CD4-positive, alpha-beta T cell treated with Interleukin-4 for 4 hours (primary cell): ENCODE results near the gene SLC15A5.

Experiments used
- DNase-seq: peaks from one replicate; pipeline ENCODE4 v3.0.0-alpha.2; 2020

Gene SLC15A5

DNA sequence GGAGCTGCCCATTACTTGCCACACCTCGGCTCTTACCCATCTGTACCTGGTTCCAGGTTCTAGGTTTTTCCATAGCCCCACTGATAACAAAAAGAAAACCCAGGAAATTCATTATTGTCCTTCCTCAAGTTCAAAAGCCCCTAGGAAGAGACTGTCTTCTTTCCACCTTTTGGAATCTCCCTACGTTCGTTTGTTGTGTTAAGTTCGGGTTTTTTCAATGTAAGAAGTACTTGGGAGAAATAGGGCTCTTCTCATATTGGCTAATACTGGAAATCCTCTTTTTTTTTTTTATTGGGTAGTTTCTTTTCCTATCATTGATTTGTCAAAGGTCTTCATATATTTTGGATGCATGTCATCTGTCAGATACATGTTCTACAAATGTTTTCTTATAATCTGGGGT lies 17.3 kb downstream of the SLC15A5 start:
- DNase-seq, result no peak

DNA sequence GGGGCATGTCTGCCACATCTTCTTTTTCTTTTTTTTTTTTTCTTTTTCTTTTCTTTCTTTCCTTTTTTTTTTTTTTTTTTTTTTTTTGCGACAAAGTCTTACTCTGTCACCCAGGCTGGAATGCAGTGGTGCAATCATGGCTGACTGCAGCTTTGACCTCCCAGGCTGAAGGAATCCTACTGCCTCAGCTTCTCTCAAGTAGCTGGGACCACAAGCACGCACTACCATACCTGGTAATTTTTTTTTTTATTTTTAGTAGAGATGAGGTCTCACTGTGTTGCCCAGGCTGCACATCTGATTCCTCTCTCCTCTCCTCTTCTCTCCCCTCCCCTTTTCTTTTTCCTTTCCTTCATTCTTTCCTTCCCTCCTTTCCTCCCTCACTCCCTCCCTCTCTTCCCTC lies 18.5 kb downstream of the SLC15A5 start:
- DNase-seq, result no peak

DNA sequence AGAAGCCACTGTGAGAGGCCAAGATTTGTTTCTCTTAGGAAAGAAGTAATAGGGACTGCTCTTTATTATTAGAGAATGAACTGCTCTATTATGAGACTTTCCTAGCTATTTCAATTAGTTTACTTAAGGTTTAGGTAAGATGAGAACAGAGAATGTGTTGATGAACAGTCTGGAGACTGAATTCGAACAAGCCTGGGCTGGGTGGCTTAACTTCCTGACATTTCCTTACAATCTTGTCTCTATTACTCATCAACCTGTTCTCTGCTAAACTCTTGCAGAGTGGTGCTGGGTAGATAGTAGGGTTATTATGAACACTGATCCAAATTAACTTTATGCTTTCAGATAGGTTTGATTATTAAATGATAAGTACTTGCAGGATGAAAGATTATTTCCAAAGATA lies 31.2 kb downstream of the SLC15A5 start:
- DNase-seq, result no peak

DNA sequence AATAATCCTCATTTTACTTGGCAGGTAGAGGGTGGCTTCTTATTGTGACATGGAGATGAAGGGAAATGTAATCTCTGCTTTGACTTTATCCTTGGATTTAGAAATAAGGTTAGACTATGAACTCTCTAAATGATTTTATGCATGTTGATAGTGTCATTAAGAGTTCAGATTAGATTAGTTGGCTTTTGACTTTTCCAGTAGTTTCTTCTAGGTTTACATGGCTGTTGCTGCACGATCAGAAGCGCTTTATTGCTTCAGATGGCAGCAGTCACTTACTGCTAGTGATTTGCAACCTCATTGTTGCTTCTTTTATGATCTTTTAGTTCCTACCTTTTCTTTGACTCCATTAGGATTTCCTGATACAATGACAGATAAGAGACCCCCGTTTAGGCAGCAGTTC lies 32.3 kb downstream of the SLC15A5 start:
- no peak for DNase-seq

DNA sequence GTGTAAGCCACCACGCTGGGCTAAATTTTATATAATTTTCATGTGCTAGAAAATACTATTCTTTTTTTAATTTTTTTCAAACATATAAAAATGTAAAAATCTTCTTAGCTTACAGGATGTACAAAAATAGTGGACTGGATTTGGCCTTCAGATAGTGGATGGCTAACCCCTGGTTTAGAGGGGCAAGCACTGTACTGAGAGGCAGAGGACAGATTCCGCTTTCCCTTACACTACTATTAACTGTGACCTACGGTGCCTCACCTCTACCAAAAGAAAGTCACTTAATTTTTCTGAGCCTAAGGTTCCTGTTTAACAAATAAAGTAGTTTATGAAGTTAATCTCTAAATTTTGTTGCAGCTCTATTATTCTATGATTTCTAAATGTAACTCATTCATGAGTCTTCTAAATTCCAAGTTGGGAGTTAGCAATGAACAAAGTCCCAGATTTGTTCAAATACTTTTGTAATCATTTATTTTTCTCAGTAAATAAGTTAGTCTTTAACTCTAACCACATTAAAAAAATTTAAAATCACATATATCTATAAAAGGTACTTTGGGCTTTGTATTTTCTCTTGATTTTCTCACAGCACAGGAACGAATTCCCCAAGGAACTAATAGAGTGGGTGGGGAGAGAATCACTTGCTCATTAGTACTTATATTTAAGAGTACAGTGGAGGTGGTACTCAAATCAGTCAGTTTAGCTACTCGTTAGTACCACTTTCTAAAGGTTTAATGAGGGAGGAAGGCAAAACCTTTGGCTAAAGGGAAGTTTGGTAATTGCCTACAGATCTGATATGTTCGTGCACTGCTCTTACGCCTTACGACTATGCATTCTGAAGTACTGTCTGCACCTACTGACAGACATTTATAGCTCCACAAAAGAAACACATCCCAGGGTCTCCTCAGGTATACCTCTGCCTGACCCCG lies 33.7 kb downstream of the SLC15A5 start:
- no peak for DNase-seq

DNA sequence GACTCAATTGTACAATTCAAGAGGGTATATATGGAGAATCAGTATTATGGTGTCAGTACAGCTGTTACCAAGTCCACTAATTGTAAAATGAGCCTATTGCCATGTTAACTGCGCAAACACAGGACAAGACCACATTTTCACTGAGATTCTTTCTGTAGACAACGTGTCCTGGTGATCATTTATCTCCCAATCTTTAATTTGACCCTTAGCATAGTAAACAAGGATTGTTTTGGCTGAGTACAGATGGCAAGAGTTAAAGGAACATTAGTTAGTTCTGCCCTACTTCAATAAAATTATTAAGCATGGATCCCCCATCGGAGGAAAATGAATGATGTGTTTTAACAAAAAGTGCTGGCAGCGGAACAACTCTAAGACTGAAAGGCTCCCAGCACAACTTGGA lies 36.1 kb downstream of the SLC15A5 start:
- no peak for DNase-seq

DNA sequence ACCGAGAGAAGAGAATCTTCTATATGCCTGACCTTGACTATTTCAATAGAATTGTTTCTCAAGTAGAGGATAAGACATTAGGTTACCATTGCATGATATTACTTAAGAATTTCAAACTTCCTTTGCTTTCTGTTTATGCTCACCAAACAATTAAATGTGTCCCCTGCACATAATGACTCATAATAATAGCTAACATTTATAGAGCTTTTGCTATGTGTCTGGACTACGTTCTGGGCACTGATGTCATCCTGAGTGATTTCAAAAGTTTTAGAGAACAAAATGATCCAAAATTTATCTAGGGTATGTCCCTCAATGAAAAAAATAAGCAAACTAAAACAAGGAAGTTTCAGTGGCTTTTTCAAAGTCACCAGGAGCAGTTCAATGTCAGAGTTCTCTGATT lies 38.8 kb downstream of the SLC15A5 start:
- no peak for DNase-seq

DNA sequence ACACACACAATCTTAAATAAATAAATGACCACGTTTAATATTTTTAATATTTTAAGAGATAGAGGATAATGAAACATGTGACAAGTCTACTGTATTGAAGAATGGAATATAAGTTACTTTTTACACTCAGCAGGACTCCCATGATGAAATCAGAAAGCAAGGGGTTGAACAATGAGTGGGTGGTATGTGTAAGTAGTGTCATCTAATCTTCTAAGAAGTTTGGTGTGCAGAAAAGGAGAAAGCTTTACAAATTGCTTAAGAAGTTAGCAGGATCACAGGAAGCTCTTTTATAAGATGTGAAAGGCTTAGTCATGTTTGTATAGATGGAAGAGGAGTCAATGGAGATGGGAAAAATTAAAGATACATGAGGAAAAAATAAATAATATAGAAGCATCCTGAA lies 47.8 kb downstream of the SLC15A5 start:
- no peak for DNase-seq

DNA sequence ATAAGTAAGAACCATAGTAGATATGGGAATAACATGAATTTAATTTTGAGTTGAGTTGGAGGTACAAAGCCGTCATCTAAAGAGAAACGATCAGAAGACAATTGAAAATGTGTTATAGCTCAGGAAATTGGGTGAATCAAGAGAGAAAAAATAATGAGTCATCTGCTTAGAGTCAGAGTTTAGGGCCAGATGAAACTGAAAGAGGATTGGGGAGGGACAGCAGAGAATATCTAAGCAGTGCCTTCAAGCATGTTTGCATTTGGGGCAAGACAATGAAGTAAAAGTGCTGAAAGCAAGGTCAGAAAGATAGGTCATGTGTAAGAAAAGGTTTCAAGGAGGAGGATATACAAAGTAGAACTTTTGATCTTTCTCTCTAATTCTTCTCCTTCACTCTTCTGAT lies 49.4 kb downstream of the SLC15A5 start:
- DNase-seq, result no peak

DNA sequence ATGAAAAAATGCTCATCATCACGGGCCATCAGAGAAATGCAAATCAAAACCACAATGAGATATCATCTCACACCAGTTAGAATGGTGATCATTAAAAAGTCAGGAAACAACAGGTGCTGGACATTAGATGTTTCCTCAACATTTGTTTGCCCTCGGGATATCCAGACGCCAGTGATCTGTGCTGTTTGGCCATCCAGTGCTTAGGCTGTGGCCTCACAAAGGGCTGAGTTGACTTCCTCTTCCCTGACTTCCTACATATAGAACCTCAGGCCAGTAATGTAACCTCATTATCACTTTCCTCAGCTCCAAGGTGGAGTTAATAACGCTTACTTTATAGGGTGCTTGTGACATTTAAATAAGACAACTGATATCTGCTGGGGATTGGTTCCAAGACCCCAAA lies 51.8 kb downstream of the SLC15A5 start:
- DNase-seq, result no peak

DNA sequence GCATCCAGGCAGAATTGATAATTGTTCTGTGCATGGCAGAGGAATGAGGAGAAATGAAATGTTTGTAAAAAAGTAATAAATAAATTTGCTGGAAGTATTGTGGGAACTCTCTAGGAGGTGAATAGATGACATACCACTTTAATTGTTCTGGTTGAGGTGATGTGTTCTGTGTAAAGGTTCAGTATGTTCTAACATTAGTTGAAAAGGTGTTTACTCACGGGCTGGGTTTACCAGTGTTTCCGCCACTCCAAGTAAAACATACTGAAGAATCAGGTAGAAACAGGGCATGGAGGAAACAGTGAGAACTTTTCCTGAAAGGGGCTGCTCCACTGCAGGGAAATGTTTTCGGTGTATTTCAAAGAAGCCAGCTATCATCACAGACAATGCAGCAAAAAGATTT lies 53.3 kb downstream of the SLC15A5 start:
- DNase-seq, result no peak

DNA sequence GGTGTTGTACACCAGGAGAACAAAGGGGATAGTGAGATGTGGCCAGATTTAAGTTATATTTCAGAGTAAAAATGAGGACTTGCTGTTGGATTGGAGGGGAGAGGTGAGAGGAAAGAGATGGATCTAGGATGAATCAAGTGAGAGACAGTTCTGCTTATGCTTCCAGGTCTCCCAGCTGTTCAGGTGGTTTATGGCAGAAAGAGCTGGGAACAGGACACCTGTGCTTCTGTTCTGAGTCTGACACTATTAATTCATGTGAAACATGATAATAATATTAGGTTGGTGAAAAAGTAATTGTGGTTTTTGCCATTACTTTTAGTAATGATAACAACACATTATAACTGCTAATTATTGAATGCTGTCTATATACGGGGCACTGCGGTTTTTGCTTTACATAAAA lies 55.7 kb downstream of the SLC15A5 start:
- DNase-seq, result no peak

DNA sequence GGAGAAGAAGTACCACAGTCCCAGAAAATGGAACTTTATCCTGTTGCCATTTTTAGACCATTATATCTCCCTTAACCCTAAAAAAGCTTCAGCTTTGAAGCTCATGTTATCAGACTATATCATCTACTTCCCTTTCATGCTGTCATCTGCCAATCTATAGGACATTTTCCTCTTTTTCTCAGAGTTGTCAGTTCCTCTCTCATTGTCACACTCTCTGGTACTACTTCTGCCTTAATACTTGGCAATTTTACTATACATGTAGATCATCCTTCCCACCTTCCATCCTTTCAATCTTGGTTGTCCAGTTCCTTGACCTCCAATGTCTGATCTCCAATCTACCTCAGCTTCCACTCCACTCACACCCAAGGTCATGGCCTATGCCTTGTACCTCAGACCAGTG lies 57.4 kb downstream of the SLC15A5 start:
- no peak for DNase-seq

DNA sequence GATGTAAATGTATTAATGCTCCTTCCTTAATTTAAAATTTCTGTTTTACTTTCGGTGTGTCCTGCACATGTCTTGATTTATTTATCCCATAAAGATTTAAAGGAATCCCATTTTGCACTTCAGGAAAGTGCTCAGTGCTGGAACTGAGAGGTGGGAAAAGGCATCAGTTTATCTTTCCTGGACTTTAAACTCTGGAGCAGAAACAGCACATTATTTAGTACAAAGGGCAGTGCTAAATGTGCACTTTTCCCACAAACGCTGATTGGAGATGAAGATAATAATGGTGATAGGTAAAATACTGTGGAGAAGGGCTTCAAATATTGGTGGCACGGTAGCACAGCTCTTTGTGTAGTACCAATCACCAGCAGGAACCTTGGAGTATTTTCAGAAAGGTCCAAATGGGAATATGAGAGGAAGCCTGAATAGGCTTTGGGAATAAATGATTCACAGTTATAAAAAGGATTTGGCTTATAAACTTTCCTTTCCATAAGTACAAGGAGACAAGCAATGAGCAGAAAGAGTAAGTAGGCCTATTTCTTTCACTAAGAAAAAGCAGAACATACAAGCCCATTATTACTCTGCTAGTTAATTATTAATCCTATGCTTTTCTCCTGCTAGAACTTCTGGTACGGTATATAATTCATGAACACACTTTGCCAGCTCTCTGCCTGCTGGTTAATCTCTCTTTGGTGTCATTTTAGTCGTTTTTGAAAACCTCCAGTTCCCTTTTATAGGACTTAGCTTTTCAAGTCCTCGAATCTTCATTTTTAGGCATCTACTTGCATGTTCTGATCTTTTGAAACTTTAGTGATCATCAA lies 58.3 kb downstream of the SLC15A5 start:
- DNase-seq, result no peak

DNA sequence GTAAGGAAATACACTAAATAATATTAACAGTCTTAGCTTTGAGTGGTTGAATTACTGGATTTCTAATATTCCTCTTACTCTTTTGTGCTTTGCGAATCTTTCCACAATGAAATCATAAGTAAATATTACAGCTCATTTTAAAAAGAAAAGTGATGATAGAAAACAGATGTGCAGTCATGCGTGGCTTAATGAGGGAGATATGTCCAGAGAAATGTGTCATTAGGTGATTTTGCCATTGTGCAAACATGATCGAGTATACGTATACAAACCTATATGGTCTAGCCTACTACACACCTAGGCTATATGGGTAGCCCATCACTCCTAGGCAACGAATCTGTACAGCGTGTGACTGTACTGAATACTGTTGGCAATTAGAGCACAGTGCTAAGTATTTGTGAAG lies 59.3 kb downstream of the SLC15A5 start:
- no peak for DNase-seq

DNA sequence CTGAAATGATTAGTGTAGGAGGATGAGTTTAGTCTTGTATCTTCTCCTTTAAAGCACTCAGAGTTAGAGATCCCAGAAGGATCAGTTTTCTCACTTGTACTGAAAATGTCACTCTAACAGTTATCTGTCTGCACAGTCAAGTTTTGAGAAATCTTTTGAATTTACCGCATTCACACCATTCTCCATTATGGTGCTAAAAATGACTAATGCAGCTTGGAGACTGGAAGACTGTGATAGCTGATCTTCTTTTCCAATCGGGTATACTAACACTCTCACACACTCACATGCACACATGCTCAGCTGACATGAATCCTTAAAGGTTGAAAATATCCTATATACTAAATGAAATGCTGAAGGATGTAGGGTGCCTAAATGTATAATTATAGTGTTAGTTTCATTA lies 65.8 kb downstream of the SLC15A5 start:
- DNase-seq, result no peak

DNA sequence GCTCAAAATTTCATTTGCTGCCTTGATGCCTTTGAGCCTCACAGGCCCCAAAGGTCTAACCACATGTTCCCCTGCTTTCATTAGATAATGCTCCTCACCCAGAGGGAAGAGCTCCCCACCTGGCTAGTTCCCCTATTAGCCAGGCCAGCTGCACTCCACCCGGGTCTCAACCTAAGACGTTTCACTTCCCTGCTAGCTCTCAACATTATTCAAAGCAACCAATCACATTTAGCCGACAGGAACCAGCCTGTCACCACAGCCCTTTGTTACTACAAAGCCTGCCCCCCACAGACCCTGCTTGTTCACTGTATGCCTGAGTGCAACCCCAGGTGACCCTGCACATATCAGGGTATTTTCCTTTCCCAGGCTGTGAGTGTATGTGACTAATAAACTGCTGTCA lies 78.6 kb downstream of the SLC15A5 start:
- DNase-seq, result peak; percentile 4

DNA sequence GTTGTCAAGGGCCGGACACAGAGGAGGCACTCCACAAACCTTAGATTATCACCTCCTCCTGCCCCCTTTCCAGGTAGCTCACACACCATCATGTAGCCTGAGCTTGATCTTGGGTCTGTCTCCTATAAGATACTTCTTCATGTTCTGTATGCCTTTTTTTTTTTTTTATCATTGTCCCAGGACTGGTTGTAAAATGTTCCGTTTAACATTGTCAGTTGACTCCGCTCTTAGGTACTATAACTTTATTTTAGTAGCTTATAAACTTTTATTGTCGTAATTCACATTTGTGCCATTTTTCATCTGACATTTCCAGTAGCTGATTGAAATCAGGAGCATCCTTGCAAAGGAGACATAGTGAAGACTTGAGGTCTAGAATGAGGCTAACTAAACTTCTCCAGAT lies 79.9 kb downstream of the SLC15A5 start:
- no peak for DNase-seq

DNA sequence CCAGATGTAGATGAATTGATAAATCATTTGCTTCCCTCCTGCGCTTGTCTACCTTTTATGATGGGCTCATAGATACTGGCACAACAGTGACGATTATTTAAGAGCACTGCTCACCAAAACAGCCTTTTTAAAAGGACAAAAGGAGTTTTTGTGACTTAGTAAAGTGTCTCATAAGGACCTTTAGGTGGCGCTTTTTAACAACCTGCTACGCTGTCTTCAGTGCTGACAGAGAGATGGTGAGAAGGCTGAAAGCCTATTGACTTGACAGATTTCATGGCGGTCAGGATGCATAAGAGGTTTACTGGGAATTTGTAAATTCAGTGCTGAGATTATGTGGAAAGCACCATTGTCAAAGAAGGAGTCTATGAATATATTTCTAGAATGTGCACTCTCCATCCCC lies 87.6 kb downstream of the SLC15A5 start:
- DNase-seq, result no peak

DNA sequence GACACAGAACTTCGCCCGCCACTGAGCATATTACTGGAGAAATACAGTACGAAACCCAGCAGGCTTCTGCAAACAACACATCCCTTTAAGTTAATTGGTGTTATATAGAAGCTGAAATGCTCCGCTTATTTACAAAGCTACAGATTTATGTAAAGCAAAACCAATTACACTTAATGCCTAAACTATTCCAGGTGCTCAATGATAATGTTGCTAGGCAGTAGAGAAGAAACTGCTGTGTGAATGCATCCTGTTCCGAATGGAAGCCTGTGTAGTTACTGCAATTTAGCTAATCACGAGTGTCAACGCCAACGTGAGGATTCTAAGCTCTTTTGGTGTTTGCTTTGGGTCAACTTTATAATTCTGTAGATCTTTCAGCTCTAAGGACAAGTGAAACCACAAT lies 89.8 kb downstream of the SLC15A5 start:
- DNase-seq, result no peak

DNA sequence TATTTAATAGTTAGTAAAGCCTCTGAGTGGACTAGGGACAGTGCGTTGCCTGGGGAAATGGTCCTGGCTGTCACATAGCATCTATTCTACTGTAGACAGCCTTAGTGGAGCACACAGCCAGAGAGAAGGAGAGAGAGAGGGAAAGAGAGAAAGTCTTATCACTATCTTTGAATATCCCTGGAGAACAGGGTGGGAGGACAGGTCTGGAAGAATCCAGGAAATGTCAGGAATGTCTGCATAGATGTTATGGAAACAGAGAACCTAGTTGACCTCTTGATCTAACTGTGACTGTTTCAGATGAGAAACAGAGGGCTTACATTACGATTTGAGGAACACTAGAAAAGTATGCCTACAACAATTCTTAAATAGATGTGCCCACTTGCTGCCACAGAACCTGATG lies 92.8 kb downstream of the SLC15A5 start:
- no peak for DNase-seq

DNA sequence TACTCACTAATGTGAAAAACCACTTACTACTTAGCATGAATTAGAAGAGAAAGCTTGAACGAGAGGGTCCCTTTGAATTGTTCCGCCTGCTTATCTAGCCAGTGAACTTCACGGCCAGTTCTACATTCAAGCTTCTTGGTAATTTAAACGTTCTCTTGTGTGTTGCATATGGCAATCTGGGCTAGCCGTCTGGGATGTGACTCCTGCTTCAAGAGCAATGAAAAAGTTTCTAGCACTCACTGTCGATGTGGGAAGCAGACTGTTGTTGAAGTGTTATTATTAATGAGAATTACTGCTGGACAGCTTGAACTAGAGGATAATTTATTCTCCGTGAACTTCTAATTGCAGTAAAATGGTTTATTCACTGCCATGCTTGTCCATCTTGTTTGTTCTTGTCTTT lies 93.9 kb downstream of the SLC15A5 start:
- no peak for DNase-seq

DNA sequence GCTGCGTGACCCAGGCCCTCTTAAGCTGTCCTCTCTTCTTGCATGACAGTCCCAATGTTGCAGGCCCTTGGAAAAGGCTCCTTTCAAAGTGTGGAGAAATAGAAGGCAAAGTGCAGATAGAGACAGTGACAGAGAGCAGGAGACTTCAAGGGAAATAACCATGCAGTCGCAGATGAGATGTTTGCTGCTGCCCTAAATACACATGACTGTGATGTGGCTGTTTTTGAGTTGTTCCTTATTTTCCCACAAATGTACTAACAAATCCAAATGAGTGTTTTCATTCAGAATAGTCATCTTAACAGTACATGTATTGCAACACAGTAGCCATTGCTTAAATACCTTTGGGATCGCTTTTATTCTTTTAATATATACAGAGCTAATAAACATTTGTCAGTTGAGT lies 101.6 kb downstream of the SLC15A5 start:
- no peak for DNase-seq

DNA sequence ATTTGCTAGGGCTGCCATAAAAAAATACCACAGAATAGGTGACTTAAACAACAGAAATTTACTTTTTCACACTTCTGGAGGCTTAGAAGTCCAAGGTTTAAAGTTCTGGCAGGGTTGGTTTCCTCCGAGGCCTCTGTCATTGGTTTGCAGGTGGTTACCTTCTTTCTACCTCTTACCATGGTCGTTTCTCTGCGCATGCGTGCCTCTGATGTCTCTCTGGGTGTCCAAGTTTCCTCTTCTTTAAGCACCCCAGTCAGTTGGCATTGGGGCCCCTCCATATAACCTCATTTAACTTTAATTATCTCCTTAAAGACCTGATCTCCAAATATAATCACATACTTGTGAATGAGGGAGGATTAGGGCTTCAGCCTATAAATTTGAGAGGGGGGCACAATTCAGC lies 103.2 kb downstream of the SLC15A5 start:
- no peak for DNase-seq
